Epithelial cell of proximal tubule (primary cell): ENCODE measurements around the gene FAM83G. TPM values are rescaled to one million over a fixed set of nuclear protein-coding genes. Genes with fewer than 3 reads are reported as not detected.
"Not testable (repeated sequence)": the region's sequence is repeated elsewhere in the genome, so short reads cannot be mapped to it uniquely, and the experiment has no call there.

Experiments
- DNase-seq: peaks from one replicate; pipeline ENCODE4 v3.0.0-alpha.2; 2011; ENCODE audit warnings: low read depth
- H3K4me3 ChIP-seq: 2 replicates; pipeline ENCODE4 v1.5.1; 2011; ENCODE audit warnings: low read depth, mild to moderate bottlenecking, low read length
- CTCF ChIP-seq: conservative IDR thresholded peaks from 2 replicates; pipeline ENCODE4 v1.5.1; 2012; ENCODE audit warnings: low read depth, mild to moderate bottlenecking, low read length
- total RNA-seq: library from RNA; depleted of rRNA; stranded (reverse); fragments of >200 nt; gene quantifications from 2 replicates; pipeline ENCODE4 v1.2.3, GENCODE V29; 2015

The FAM83G gene
- total RNA-seq, 1 donor from 2014 or later, result 19.3 TPM

GRCh38 chr17:19021622-19022083 is 17.1 kb upstream of the FAM83G start:
- TF ChIP-seq CTCF, result no peak
- no peak overlapping the region for H3K4me3 ChIP-seq
- DNase-seq, result no peak

- not testable (repeated sequence) for H3K4me3 ChIP-seq, DNase-seq
Observed at GRCh38 chr17:19021011-19021621, 16.6 kb upstream of the FAM83G start.

GRCh38 chr17:19020016-19020415 is 15.5 kb upstream of the FAM83G start:
- no peak overlapping the region for H3K4me3 ChIP-seq
- DNase-seq, result no peak
- no peak for TF ChIP-seq CTCF

GRCh38 chr17:19019041-19019941 is 14.7 kb upstream of the FAM83G start:
- no peak overlapping the region for H3K4me3 ChIP-seq
- no peak for DNase-seq
- TF ChIP-seq CTCF, result no peak

- TF ChIP-seq CTCF, result no peak
- no peak overlapping the region for H3K4me3 ChIP-seq
- DNase-seq, result no peak
Observed at GRCh38 chr17:19018600-19018950, 14.0 kb upstream of the FAM83G start.

- TF ChIP-seq CTCF, result no peak
- H3K4me3 ChIP-seq, result no peak overlapping the region
- DNase-seq, result no peak
Observed at GRCh38 chr17:19017804-19018599, 13.4 kb upstream of the FAM83G start.

GRCh38 chr17:19017401-19017800 is 12.8 kb upstream of the FAM83G start:
- DNase-seq, result no peak
- no peak for TF ChIP-seq CTCF
- H3K4me3 ChIP-seq, result no peak overlapping the region
